ENCODE measurements around the gene HCST.

Gene HCST

GRCh38 chr19:35883882-35884281 lies 18.4 kb upstream of the HCST start:
- DNase-seq = no peak
- Histone ChIP-seq H3K36me3 (peaks cover 22% of the 10 kb centered on the region), H3K27me3 (ENCODE audit: insufficient read depth, low read depth, severe bottlenecking) (no peaks in the 10 kb centered on the region), H3K9me3 (ENCODE audit: severe bottlenecking) (no peaks in the 10 kb centered on the region), H3K4me3 (ENCODE audit: low read depth, low read length) (no peak overlapping the region), H3K27ac (no peak overlapping the region)
- TF ChIP-seq, protein P1, sequence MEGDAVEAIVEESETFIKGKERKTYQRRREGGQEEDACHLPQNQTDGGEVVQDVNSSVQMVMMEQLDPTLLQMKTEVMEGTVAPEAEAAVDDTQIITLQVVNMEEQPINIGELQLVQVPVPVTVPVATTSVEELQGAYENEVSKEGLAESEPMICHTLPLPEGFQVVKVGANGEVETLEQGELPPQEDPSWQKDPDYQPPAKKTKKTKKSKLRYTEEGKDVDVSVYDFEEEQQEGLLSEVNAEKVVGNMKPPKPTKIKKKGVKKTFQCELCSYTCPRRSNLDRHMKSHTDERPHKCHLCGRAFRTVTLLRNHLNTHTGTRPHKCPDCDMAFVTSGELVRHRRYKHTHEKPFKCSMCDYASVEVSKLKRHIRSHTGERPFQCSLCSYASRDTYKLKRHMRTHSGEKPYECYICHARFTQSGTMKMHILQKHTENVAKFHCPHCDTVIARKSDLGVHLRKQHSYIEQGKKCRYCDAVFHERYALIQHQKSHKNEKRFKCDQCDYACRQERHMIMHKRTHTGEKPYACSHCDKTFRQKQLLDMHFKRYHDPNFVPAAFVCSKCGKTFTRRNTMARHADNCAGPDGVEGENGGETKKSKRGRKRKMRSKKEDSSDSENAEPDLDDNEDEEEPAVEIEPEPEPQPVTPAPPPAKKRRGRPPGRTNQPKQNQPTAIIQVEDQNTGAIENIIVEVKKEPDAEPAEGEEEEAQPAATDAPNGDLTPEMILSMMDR (IDR thresholded peaks at IDR 0.05; ENCODE audit: low read depth, low read length) = no peak

GRCh38 chr19:35885225-35885738 lies 17.0 kb upstream of the HCST start:
- DNase-seq = no peak
- H3K27ac ChIP-seq = no peak overlapping the region

GRCh38 chr19:35885904-35886303 lies 16.4 kb upstream of the HCST start:
- H3K9me3 ChIP-seq (ENCODE audit: severe bottlenecking) = no peaks in the 10 kb centered on the region

More at GRCh38 chr19:35885225-35885738, 17.0 kb upstream of the HCST start:
- TF ChIP-seq, protein P1 (IDR thresholded peaks at IDR 0.05; ENCODE audit: low read depth, low read length) = no peak
- Histone ChIP-seq H3K36me3 (peaks cover 31% of the 10 kb centered on the region), H3K27me3 (ENCODE audit: insufficient read depth, low read depth, severe bottlenecking) (no peaks in the 10 kb centered on the region), H3K4me3 (ENCODE audit: low read depth, low read length) (no peak overlapping the region), H3K9me3 (ENCODE audit: severe bottlenecking) (no peaks in the 10 kb centered on the region)

DNA sequence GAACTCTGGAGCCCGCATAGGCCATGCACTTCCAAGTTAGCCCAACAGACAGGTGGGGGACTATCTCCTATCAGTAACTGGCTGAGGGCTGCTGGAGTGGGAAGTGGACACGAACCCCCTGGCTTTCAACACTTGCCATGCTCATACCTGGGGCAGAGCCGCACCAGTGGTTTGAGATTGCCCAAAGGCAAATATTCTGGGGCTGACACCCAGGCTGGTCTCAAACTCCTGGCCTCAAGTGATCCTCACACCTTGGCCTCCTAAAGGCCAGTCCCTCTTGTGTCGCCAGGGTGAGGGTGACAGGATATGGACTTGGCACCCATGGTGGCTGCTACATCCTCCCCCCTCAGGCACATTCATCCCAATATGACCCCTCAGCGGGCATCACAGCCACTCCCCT lies 15.1 kb upstream of the HCST start:
- TF ChIP-seq, protein P1 (IDR thresholded peaks at IDR 0.05; ENCODE audit: low read depth, low read length) = no peak
- no peaks in the 10 kb centered on the region for H3K9me3 ChIP-seq (ENCODE audit: severe bottlenecking)
- DNase-seq = no peak
- H3K4me3 ChIP-seq (ENCODE audit: low read depth, low read length) = no peak overlapping the region
- no peak overlapping the region for H3K27ac ChIP-seq
- H3K27me3 ChIP-seq (ENCODE audit: insufficient read depth, low read depth, severe bottlenecking) = no peaks in the 10 kb centered on the region
- peaks cover 44% of the 10 kb centered on the region for H3K36me3 ChIP-seq

More at GRCh38 chr19:35885904-35886303, 16.4 kb upstream of the HCST start:
- no peak for DNase-seq
- Histone ChIP-seq H3K4me3 (ENCODE audit: low read depth, low read length) (no peak overlapping the region), H3K27ac (no peak overlapping the region), H3K27me3 (ENCODE audit: insufficient read depth, low read depth, severe bottlenecking) (no peaks in the 10 kb centered on the region), H3K36me3 (peaks cover 37% of the 10 kb centered on the region)
- TF ChIP-seq, protein P1 (IDR thresholded peaks at IDR 0.05; ENCODE audit: low read depth, low read length) = no peak

GRCh38 chr19:35888398-35888797 lies 13.9 kb upstream of the HCST start:
- no peak overlapping the region for H3K27ac ChIP-seq
- H3K9me3 ChIP-seq (ENCODE audit: severe bottlenecking) = no peaks in the 10 kb centered on the region
- no peak for DNase-seq
- peaks cover 52% of the 10 kb centered on the region for H3K36me3 ChIP-seq
- H3K27me3 ChIP-seq (ENCODE audit: insufficient read depth, low read depth, severe bottlenecking) = no peaks in the 10 kb centered on the region
- H3K4me3 ChIP-seq (ENCODE audit: low read depth, low read length) = no peak overlapping the region
- TF ChIP-seq, protein P1 (IDR thresholded peaks at IDR 0.05; ENCODE audit: low read depth, low read length) = no peak
